Calu3 (cell line): ENCODE data around the gene PRELID2. TPM values are rescaled to one million over a fixed set of nuclear protein-coding genes. Genes with fewer than 3 reads are reported as not detected.

Source experiments
- BruUV-seq: library from RNA; stranded (reverse); fragments of 400-500 nt; replicated peaks from 2 replicates; lab custom pipeline; 2021; lab: Mats Ljungman, UMichigan
- CTCF ChIA-PET: fragments of 300-600 bp; sonication (Branson Sonifier 250); formaldehyde crosslinking; loops from one replicate; lab custom pipeline; 2022; ENCODE audit warnings: antibody characterized with exemption; lab: Charles Lee
- DNase-seq: peaks from one replicate; pipeline ENCODE4 v3.0.0; 2022
- H3K27ac Mint-ChIP-seq: one replicate; pipeline ENCODE4 v1.8.0; 2022; ENCODE audit warnings: mixed read lengths; ENCODE audit not compliant: unreplicated experiment
- H3K27me3 Mint-ChIP-seq: one replicate; pipeline ENCODE4 v1.8.0; 2022; ENCODE audit warnings: mixed read lengths; ENCODE audit not compliant: unreplicated experiment
- H3K36me3 Mint-ChIP-seq: one replicate; pipeline ENCODE4 v1.8.0; 2022; ENCODE audit warnings: mild to moderate bottlenecking, moderate library complexity, mixed read lengths; ENCODE audit not compliant: insufficient read depth, unreplicated experiment
- H3K4me1 Mint-ChIP-seq: one replicate; pipeline ENCODE4 v1.8.0; 2022; ENCODE audit warnings: mild to moderate bottlenecking, low read depth, mixed read lengths; ENCODE audit not compliant: unreplicated experiment
- H3K4me3 Mint-ChIP-seq: one replicate; pipeline ENCODE4 v1.8.0; 2022; ENCODE audit warnings: mild to moderate bottlenecking, low read depth, moderate library complexity, mixed read lengths; ENCODE audit not compliant: unreplicated experiment
- H3K9me3 Mint-ChIP-seq: one replicate; pipeline ENCODE4 v1.8.0; 2022; ENCODE audit warnings: low read depth, mixed read lengths; ENCODE audit not compliant: unreplicated experiment
- intact Hi-C: fragments of 100-400 bp; cut with micrococcal nuclease; formaldehyde crosslinking; loops from one replicate; pipeline ENCODE4 v1.10.0; 2022; ENCODE audit not compliant: unreplicated experiment
- total RNA-seq: library from RNA; stranded (reverse); gene quantifications from 2 replicates; pipeline ENCODE4 v1.2.3, GENCODE V29; 2022
- TF ChIP-seq, protein P1 (sequence below): fragments of 200-600 bp; IDR thresholded peaks from one replicate; pipeline ENCODE4 v1.8.0; 2022; ENCODE audit warnings: antibody characterized with exemption; ENCODE audit not compliant: unreplicated experiment

Gene PRELID2
- total RNA-seq, 1 experiment from 2014 or later: 33.4 TPM

DNA sequence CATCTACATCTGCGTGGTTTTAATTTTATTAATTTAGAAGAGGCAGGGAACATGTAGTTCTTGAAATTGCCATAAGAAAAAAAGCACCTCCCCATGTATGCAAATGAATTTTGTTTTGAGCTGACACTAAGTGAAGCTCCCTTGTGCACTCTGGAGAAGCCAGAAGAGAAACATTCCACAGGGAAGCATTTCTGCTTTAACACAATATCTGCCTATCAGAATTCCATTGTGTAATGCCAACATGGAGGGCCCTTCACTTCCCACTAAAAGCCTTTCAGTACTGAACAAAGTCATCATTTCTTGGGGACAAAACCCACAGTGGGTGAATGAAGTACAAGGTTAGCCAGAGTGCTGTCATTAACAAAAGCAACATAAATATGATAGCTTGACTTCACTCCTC, 59.7 kb downstream of the PRELID2 start:
- Mint-ChIP-seq H3K9me3 (no peaks in the 10 kb centered on the region), H3K4me1 (peaks cover 9% of the 10 kb centered on the region), H3K36me3 (no peaks in the 10 kb centered on the region), H3K27ac (no peak overlapping the region), H3K4me3 (no peak overlapping the region), H3K27me3 (no peaks in the 10 kb centered on the region)
- intact Hi-C loops: no loop called here
- CTCF ChIA-PET: interaction anchor here (0.6 kb wide), 1 partner anchor 1466 kb away, joined by 11 read pairs; no protein-coding TSS in a partner anchor
- DNase-seq: no peak
- BruUV-seq: no TSS peak
- TF ChIP-seq, protein P1, sequence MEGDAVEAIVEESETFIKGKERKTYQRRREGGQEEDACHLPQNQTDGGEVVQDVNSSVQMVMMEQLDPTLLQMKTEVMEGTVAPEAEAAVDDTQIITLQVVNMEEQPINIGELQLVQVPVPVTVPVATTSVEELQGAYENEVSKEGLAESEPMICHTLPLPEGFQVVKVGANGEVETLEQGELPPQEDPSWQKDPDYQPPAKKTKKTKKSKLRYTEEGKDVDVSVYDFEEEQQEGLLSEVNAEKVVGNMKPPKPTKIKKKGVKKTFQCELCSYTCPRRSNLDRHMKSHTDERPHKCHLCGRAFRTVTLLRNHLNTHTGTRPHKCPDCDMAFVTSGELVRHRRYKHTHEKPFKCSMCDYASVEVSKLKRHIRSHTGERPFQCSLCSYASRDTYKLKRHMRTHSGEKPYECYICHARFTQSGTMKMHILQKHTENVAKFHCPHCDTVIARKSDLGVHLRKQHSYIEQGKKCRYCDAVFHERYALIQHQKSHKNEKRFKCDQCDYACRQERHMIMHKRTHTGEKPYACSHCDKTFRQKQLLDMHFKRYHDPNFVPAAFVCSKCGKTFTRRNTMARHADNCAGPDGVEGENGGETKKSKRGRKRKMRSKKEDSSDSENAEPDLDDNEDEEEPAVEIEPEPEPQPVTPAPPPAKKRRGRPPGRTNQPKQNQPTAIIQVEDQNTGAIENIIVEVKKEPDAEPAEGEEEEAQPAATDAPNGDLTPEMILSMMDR: no peak

DNA sequence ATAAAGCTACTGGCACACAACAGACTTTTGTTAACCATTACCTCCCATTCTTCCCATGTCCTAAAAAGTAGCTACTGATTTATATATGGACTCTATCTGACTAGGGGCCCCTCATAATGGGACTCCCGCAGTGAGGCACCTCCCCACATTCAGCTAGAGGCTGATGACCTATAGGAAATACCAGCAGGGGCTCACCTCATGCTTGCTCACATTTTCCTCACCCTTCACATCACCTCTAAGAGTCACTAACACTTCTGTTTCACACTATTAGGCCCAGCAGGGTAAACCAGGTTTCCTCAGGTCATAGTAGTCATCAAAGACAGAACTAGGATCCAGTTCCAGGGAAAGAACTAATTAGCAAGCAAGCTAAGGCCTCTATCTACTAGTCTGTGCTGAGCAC, 60.7 kb downstream of the PRELID2 start:
- H3K9me3 Mint-ChIP-seq: no peaks in the 10 kb centered on the region
- no peak overlapping the region for H3K4me3 Mint-ChIP-seq
- H3K36me3 Mint-ChIP-seq: no peaks in the 10 kb centered on the region
- peak overlapping the region; percentile 27 for H3K27ac Mint-ChIP-seq
- H3K4me1 Mint-ChIP-seq: peaks cover 9% of the 10 kb centered on the region
- no TSS peak for BruUV-seq
- no peak for DNase-seq
- TF ChIP-seq, protein P1: no peak
- intact Hi-C loops: no loop called here
- CTCF ChIA-PET: no interaction called here
- no peaks in the 10 kb centered on the region for H3K27me3 Mint-ChIP-seq

GRCh38 chr5:145772466-145772865, 62.7 kb downstream of the PRELID2 start:
- H3K9me3 Mint-ChIP-seq: no peaks in the 10 kb centered on the region

DNA sequence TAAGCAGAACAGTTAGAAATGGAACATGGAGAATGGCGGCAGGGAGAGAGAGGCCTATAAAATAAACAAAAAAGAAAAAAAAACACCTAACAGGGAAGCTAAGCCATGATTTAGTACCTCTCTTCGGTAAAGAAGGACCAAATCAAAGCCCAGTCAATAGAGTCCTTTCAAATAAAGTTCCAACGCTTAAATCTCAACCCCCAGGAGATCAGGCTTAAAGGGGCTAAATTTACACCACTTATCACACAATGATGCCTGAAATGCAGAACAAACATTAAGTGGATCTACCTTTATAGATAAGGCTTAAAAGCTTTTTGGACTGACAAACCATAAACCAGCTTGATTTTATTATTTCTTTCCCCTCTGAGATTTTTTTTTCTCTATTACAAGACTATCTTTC, 66.3 kb downstream of the PRELID2 start:
- Mint-ChIP-seq H3K36me3 (no peaks in the 10 kb centered on the region), H3K27me3 (no peaks in the 10 kb centered on the region), H3K4me3 (no peak overlapping the region), H3K9me3 (no peaks in the 10 kb centered on the region), H3K4me1 (no peaks in the 10 kb centered on the region), H3K27ac (no peak overlapping the region)
- intact Hi-C loops: no loop called here
- TF ChIP-seq, protein P1: no peak
- BruUV-seq: no TSS peak
- CTCF ChIA-PET: interaction anchor here (0.7 kb wide), 1 partner anchor 1584 kb away, joined by 3 read pairs; no protein-coding TSS in a partner anchor
- DNase-seq: no peak

More at GRCh38 chr5:145772466-145772865, 62.7 kb downstream of the PRELID2 start:
- TF ChIP-seq, protein P1: no peak
- BruUV-seq: no TSS peak
- H3K36me3 Mint-ChIP-seq: no peaks in the 10 kb centered on the region
- intact Hi-C loops: no loop called here
- H3K27me3 Mint-ChIP-seq: no peaks in the 10 kb centered on the region
- peaks cover 9% of the 10 kb centered on the region for H3K4me1 Mint-ChIP-seq
- no peak overlapping the region for H3K4me3 Mint-ChIP-seq
- no peak for DNase-seq
- CTCF ChIA-PET: interaction anchor here (0.6 kb wide), 1 partner anchor 1581 kb away, joined by 3 read pairs; no protein-coding TSS in a partner anchor
- H3K27ac Mint-ChIP-seq: no peak overlapping the region
